Right lobe of liver (tissue), 4 donors: ENCODE results near the gene NMUR1.

Experiments
- CTCF ChIP-seq, 4 donors: fragments of 200-600 bp in 3 of 4; fragments of 450-650 bp in 1 of 4; IDR thresholded peaks; one replicate each; pipeline versions ENCODE4 v1.5.1 to v1.8.0; 2016 to 2022; ENCODE audit warnings: antibody characterized with exemption in 4 of 4, mild to moderate bottlenecking in 2 of 4
- POLR2A ChIP-seq: fragments of 450-650 bp; IDR thresholded peaks from one replicate; pipeline ENCODE4 v1.6.1; 2017; ENCODE audit warnings: antibody characterized with exemption, mild to moderate bottlenecking
- donor health status: DM: no; HTN: no; CAD: no.
- donor health status: DM: no; HTN: no; CAD: no.
- donor health status: DM: no; HTN: yes; CAD: no.

GRCh38 chr2:231502596-231502995 lies 27.6 kb downstream of the NMUR1 start:
- TF ChIP-seq CTCF (IDR thresholded peaks at IDR 0.05) (no peak), POLR2A (no peak)
